ENCODE data around the gene CD22. TPM values are rescaled to one million over a fixed set of nuclear protein-coding genes. Genes with fewer than 3 reads are reported as not detected.

The CD22 gene
- total and polyA plus RNA-seq, 2 of the 13 experiments (the other 11 are each of a cell fraction or from before 2014, with no cell fraction given): 0.71 to 1.7 TPM

DNA sequence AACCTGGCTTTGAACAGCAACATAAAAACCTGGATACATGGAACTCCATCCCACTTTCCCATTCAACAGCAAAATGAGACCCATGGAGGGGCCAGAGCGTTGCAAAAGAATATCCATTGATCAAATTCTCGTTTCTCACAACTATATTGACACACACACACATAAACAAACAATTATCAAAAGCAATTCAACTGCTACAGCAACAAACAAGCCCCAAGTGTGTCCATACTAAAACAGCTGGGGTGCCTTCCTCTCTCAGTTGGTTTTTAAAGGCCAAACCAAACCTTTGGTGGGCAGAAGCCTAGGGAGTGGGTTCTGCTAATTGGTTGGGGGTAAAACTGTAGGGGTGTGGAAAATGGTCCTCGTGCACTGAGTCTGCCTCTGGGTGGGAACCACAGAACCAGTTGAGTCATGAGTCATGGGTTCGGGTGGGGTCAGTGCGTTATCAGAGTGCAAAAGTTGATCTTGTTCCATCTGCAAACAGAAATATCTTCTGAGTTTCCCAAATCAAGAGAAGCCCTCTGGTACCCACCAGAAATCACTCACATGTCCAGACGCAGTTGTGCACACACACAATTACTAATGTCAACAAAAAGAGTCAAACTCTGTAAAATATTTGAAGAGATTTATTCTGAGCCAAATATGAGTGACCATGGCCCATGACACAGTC lies 60.3 kb downstream of the CD22 start (continued):
- TF ChIP-seq, protein P1, sequence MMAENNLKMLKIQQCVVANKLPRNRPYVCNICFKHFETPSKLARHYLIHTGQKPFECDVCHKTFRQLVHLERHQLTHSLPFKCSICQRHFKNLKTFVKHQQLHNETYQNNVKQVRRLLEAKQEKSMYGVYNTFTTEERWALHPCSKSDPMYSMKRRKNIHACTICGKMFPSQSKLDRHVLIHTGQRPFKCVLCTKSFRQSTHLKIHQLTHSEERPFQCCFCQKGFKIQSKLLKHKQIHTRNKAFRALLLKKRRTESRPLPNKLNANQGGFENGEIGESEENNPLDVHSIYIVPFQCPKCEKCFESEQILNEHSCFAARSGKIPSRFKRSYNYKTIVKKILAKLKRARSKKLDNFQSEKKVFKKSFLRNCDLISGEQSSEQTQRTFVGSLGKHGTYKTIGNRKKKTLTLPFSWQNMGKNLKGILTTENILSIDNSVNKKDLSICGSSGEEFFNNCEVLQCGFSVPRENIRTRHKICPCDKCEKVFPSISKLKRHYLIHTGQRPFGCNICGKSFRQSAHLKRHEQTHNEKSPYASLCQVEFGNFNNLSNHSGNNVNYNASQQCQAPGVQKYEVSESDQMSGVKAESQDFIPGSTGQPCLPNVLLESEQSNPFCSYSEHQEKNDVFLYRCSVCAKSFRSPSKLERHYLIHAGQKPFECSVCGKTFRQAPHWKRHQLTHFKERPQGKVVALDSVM (CRISPR knock-in tag; IDR thresholded peaks at IDR 0.05): no peak
- TF ChIP-seq ZNF768 (CRISPR knock-in tag; IDR thresholded peaks at IDR 0.05): no peak
- TF ChIP-seq HNRNPLL (IDR thresholded peaks at IDR 0.05; ENCODE audit: low read depth, low read length, poor library complexity, severe bottlenecking): no peak
- TF ChIP-seq, protein P2, sequence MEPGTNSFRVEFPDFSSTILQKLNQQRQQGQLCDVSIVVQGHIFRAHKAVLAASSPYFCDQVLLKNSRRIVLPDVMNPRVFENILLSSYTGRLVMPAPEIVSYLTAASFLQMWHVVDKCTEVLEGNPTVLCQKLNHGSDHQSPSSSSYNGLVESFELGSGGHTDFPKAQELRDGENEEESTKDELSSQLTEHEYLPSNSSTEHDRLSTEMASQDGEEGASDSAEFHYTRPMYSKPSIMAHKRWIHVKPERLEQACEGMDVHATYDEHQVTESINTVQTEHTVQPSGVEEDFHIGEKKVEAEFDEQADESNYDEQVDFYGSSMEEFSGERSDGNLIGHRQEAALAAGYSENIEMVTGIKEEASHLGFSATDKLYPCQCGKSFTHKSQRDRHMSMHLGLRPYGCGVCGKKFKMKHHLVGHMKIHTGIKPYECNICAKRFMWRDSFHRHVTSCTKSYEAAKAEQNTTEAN (CRISPR knock-in tag; conservative IDR thresholded peaks at IDR 0.05): peak; percentile 80
- no peak for TF ChIP-seq ZNF562 (CRISPR knock-in tag; IDR thresholded peaks at IDR 0.05; ENCODE audit: borderline replicate concordance)
- TF ChIP-seq TOE1 (CRISPR knock-in tag; IDR thresholded peaks at IDR 0.05): no peak
- no peak for TF ChIP-seq E2F1 (CRISPR knock-in tag; IDR thresholded peaks at IDR 0.05)
- no peak for TF ChIP-seq ARID2 (CRISPR knock-in tag; IDR thresholded peaks at IDR 0.05; ENCODE audit: borderline replicate concordance)
- no peak for TF ChIP-seq SP2 (CRISPR knock-in tag; IDR thresholded peaks at IDR 0.05)
- TF ChIP-seq SP1 (IDR thresholded peaks at IDR 0.05): no peak
- no peak for TF ChIP-seq SP1 (CRISPR knock-in tag; IDR thresholded peaks at IDR 0.05)
- TF ChIP-seq, protein P3, sequence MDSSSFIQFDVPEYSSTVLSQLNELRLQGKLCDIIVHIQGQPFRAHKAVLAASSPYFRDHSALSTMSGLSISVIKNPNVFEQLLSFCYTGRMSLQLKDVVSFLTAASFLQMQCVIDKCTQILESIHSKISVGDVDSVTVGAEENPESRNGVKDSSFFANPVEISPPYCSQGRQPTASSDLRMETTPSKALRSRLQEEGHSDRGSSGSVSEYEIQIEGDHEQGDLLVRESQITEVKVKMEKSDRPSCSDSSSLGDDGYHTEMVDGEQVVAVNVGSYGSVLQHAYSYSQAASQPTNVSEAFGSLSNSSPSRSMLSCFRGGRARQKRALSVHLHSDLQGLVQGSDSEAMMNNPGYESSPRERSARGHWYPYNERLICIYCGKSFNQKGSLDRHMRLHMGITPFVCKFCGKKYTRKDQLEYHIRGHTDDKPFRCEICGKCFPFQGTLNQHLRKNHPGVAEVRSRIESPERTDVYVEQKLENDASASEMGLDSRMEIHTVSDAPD (CRISPR knock-in tag; IDR thresholded peaks at IDR 0.05): no peak
- TF ChIP-seq RNF2 (conservative IDR thresholded peaks at IDR 0.05; ENCODE audit: low read depth): no peak
- TF ChIP-seq ZNF598 (CRISPR knock-in tag; IDR thresholded peaks at IDR 0.05; ENCODE audit: borderline replicate concordance): no peak
- TF ChIP-seq KAT8 (CRISPR knock-in tag; IDR thresholded peaks at IDR 0.05): no peak
- TF ChIP-seq, protein P4, sequence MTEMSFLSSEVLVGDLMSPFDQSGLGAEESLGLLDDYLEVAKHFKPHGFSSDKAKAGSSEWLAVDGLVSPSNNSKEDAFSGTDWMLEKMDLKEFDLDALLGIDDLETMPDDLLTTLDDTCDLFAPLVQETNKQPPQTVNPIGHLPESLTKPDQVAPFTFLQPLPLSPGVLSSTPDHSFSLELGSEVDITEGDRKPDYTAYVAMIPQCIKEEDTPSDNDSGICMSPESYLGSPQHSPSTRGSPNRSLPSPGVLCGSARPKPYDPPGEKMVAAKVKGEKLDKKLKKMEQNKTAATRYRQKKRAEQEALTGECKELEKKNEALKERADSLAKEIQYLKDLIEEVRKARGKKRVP (CRISPR knock-in tag; IDR thresholded peaks at IDR 0.05): 0 out of 4 replicates have a peak, but pooled peaks of 1 of the 2 experiments have one; percentile 21
- no peak for TF ChIP-seq ZNF547 (CRISPR knock-in tag; IDR thresholded peaks at IDR 0.05)
- TF ChIP-seq ZNF619 (CRISPR knock-in tag; IDR thresholded peaks at IDR 0.05): no peak
- no peak for TF ChIP-seq CENPX (CRISPR knock-in tag; IDR thresholded peaks at IDR 0.05)
- no peak for TF ChIP-seq GABPA (IDR thresholded peaks at IDR 0.05; ENCODE audit: low read depth, low read length)
- TF ChIP-seq GABPA (CRISPR knock-in tag; IDR thresholded peaks at IDR 0.05; ENCODE audit: low read depth): no peak
- 0 out of 2 replicates have a peak, but pooled peaks have one; percentile 15 for TF ChIP-seq HDAC2 (CRISPR knock-in tag; IDR thresholded peaks at IDR 0.05)

All from HepG2 (cell line).